K562 (cell line): ENCODE measurements around the gene KRIT1. TPM values are rescaled to one million over a fixed set of nuclear protein-coding genes. Genes with fewer than 3 reads are reported as not detected.

ENCODE experiments used
- BHLHE40 ChIP-seq: IDR thresholded peaks from 2 replicates; pipeline ENCODE4 v1.6.1; 2011; ENCODE audit warnings: low read length, improper control_type of control experiment
- CEBPZ ChIP-seq: fragments of 150-350 bp; IDR thresholded peaks from 2 replicates; pipeline ENCODE4 v1.6.1; 2014; ENCODE audit warnings: low read depth, mild to moderate bottlenecking, low read length, borderline replicate concordance
- MAFF ChIP-seq: IDR thresholded peaks from 2 replicates; pipeline ENCODE4 v1.6.1; 2012; ENCODE audit warnings: low read length, improper control_type of control experiment
- MAFG ChIP-seq: fragments of 450-650 bp; conservative IDR thresholded peaks from 2 replicates; pipeline ENCODE4 v1.6.1; 2016; ENCODE audit warnings: missing genetic modification characterization, missing compliant biosample characterization
- RBM34 ChIP-seq: fragments of 200-400 bp; formaldehyde crosslinking; IDR thresholded peaks from 2 replicates; pipeline ENCODE4 v1.6.1; 2018; ENCODE audit warnings: low read length, borderline replicate concordance; ENCODE audit not compliant: insufficient read depth
- SRSF7 ChIP-seq: fragments of 200-400 bp; formaldehyde crosslinking; optimal IDR thresholded peaks from 2 replicates; pipeline ENCODE3; 2017; ENCODE audit warnings: mild to moderate bottlenecking, low read depth, low read length
- THAP7 ChIP-seq: fragments of 250-450 bp; sonication (Bioruptor Pico); IDR thresholded peaks from 2 replicates; pipeline ENCODE4 v1.5.0; 2021
- polyA plus RNA-seq, 8 experiments: library from polyadenylated mRNA; depleted of rRNA in 4 of 8; stranded (reverse) in 5 of 8; unstranded in 3 of 8; fragments of >200 nt; fragmentation: Nextera tagmentation in 2 of 8; fragmentation: Illumina TruSeq in 1 of 8; extraction: Ambion mirVana in 2 of 8; extraction: Trizol in 1 of 8; gene quantifications; 2 replicates each; pipeline versions ENCODE4 v1.2.1 to v1.2.3, GENCODE V29; 2011 to 2014; ENCODE audit warnings: inconsistent platforms in 1 of 8, missing spikeins in 1 of 8
- total RNA-seq, 7 experiments: library from RNA; depleted of rRNA in 6 of 7; stranded (reverse); fragments of >200 nt in 6 of 7; fragmentation: Illumina TruSeq in 2 of 7; extraction: Trizol in 2 of 7; gene quantifications; 2 replicates each; pipeline versions ENCODE4 v1.2.1 to v1.2.3, GENCODE V29; 2011 to 2021; ENCODE audit warnings: low replicate concordance in 1 of 7

The KRIT1 gene
- total and polyA plus RNA-seq, 9 of the 15 experiments (the other 6 are each of a cell fraction or from before 2014, with no cell fraction given) = 21.5 to 81.4 (median 55.9) TPM

- TF ChIP-seq CEBPZ = no peak
- no peak for TF ChIP-seq BHLHE40
- TF ChIP-seq SRSF7 = no peak
- TF ChIP-seq RBM34 = no peak
- no peak for TF ChIP-seq THAP7
- no peak for TF ChIP-seq MAFF
- TF ChIP-seq MAFG (tag) = no peak
- TF ChIP-seq, all 486 proteins: peak for 0
These were observed 49.7 kb upstream of the KRIT1 start (continued) for GRCh38 chr7:92295391-92295790.
